Mesenchymal stem cell (in vitro differentiated cells and primary cell): ENCODE data around the gene PLEKHA8.

Source experiments
- DNase-seq: peaks from one replicate; pipeline ENCODE4 v3.0.0-alpha.2; 2013
- H2AFZ ChIP-seq: one replicate; pipeline ENCODE4 v1.6.1; 2013; ENCODE audit warnings: low read depth, mild to moderate bottlenecking, control low read depth, inconsistent platforms, low read length, moderate library complexity
- H2AK5ac ChIP-seq: 2 replicates; pipeline ENCODE4 v1.6.1; 2013; ENCODE audit warnings: low read length, moderate library complexity, mild to moderate bottlenecking, inconsistent platforms; ENCODE audit not compliant: severe bottlenecking
- H2BK120ac ChIP-seq: one replicate; pipeline ENCODE4 v1.6.1; 2013; ENCODE audit warnings: low read depth, mild to moderate bottlenecking, inconsistent platforms, low read length, moderate library complexity
- H2BK12ac ChIP-seq, 2 experiments: one replicate each; pipeline ENCODE4 v1.6.1; 2013; ENCODE audit warnings: inconsistent platforms in 2 of 2, low read length in 2 of 2, mild to moderate bottlenecking in 2 of 2, moderate library complexity in 2 of 2, control low read depth in 1 of 2
- H2BK15ac ChIP-seq: one replicate; pipeline ENCODE4 v1.6.1; 2013; ENCODE audit warnings: mild to moderate bottlenecking, low read depth, inconsistent platforms; ENCODE audit not compliant: poor library complexity, severe bottlenecking
- H2BK5ac ChIP-seq: 2 replicates; pipeline ENCODE4 v1.6.1; 2013; ENCODE audit warnings: low read depth, mild to moderate bottlenecking, low read length, control low read depth, inconsistent platforms; ENCODE audit not compliant: poor library complexity, severe bottlenecking
- H3K14ac ChIP-seq, 2 experiments: one replicate each; pipeline ENCODE4 v1.6.1; 2013; ENCODE audit warnings: inconsistent platforms in 2 of 2, low read length in 2 of 2, control low read depth in 1 of 2, mild to moderate bottlenecking in 1 of 2, moderate library complexity in 1 of 2
- H3K18ac ChIP-seq, 2 experiments: one replicate each; pipeline ENCODE4 v1.6.1; 2013; ENCODE audit warnings: inconsistent platforms in 2 of 2, low read length in 2 of 2, control low read depth in 1 of 2, low read depth in 1 of 2, mild to moderate bottlenecking in 1 of 2
- H3K23ac ChIP-seq, 2 experiments: one replicate each; pipeline ENCODE4 v1.6.1; 2013; ENCODE audit warnings: inconsistent platforms in 2 of 2, low read length in 2 of 2, mild to moderate bottlenecking in 2 of 2, moderate library complexity in 2 of 2, control low read depth in 1 of 2
- H3K27ac ChIP-seq: 2 replicates; pipeline ENCODE4 v1.5.1; 2013; ENCODE audit warnings: mild to moderate bottlenecking, moderate library complexity, low read length, control low read depth, inconsistent platforms; ENCODE audit not compliant: poor library complexity, severe bottlenecking
- H3K27me3 ChIP-seq, 2 experiments: 2 replicates each; pipeline versions ENCODE4 v1.6.1 to v1.7.0; 2013; ENCODE audit warnings: low read length in 2 of 2, mild to moderate bottlenecking in 2 of 2, moderate library complexity in 2 of 2, control low read depth in 1 of 2, inconsistent platforms in 1 of 2; ENCODE audit not compliant: control insufficient read depth in 1 of 2, insufficient read depth in 1 of 2
- H3K36me3 ChIP-seq, 2 experiments: 2 replicates each; pipeline versions ENCODE4 v1.6.1 to v1.7.0; 2013; ENCODE audit warnings: low read length in 2 of 2, control low read depth in 1 of 2, inconsistent platforms in 1 of 2, low read depth in 1 of 2, mild to moderate bottlenecking in 1 of 2; ENCODE audit not compliant: insufficient read depth in 2 of 2, control insufficient read depth in 1 of 2
- H3K4ac ChIP-seq, 2 experiments: one replicate each; pipeline ENCODE4 v1.6.1; 2013; ENCODE audit warnings: inconsistent platforms in 2 of 2, low read length in 2 of 2, mild to moderate bottlenecking in 2 of 2, moderate library complexity in 2 of 2, control low read depth in 1 of 2, low read depth in 1 of 2
- H3K4me1 ChIP-seq: 2 replicates; pipeline ENCODE4 v1.6.1; 2013; ENCODE audit warnings: low read depth, low read length, control low read depth; ENCODE audit not compliant: control insufficient read depth, insufficient read depth
- H3K4me2 ChIP-seq: 2 replicates; pipeline ENCODE4 v1.6.1; 2013; ENCODE audit warnings: low read length, mild to moderate bottlenecking, inconsistent platforms; ENCODE audit not compliant: poor library complexity, severe bottlenecking
- H3K4me3 ChIP-seq, 2 experiments: 2 replicates each; pipeline versions ENCODE4 v1.5.1 to v1.7.0; 2013; ENCODE audit warnings: low read length in 2 of 2, mild to moderate bottlenecking in 2 of 2, control low read depth in 1 of 2, low read depth in 1 of 2; ENCODE audit not compliant: insufficient read depth in 1 of 2
- H3K79me1 ChIP-seq: replicated peaks from 2 replicates; pipeline ENCODE4 v1.6.1; 2013; ENCODE audit warnings: mild to moderate bottlenecking, control low read depth, low read length, inconsistent platforms; ENCODE audit not compliant: poor library complexity, severe bottlenecking
- H3K9ac ChIP-seq: 2 replicates; pipeline ENCODE4 v1.7.0; 2013; ENCODE audit warnings: mild to moderate bottlenecking, low read length, moderate library complexity
- H3K9me3 ChIP-seq: 2 replicates; pipeline ENCODE4 v1.7.0; 2013; ENCODE audit warnings: mild to moderate bottlenecking, low read length; ENCODE audit not compliant: control insufficient read depth
- H4K8ac ChIP-seq: one replicate; pipeline ENCODE4 v1.6.1; 2013; ENCODE audit warnings: inconsistent platforms, mild to moderate bottlenecking, low read length, moderate library complexity
- H4K91ac ChIP-seq: one replicate; pipeline ENCODE4 v1.6.1; 2013; ENCODE audit warnings: mild to moderate bottlenecking, low read length, inconsistent platforms
- WGBS: methylation state at CpG from one replicate; pipeline ENCODE4 v1.1.7; 2013; ENCODE audit warnings: mixed read lengths; 5-methylcytosine and 5-hydroxymethylcytosine counted together

PLEKHA8 gene

DNA sequence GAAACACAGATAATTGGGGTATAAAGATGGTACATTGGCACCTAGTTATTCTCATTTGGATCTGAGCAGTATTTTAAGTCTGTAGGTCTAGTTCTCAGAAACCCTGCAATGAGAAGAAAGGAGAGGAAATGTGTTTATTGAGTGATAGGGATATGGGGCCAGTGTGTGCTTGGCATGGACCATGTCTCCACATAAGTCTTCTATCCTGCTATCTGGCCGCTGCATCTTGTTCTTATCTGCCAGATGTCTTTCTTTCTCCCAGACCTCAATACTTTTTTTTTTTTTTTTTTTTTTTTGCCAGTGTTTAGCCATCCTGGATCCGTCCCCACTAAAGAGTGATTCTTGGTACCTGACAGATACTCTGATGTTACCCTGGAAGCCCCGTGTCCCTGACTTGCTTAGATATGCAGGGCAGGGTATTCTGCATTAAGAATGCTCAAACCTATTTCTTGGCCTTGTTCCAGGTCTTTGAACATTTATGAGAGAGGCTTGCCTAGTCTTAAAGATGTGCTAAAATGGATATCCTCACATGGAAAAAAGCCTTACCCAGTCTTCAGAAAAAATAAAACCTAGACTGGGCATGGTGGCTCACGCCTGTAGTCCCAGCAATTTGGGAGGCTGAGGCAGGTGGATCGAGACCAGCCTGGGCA lies 116.6 kb downstream of the PLEKHA8 start:
- Histone ChIP-seq H3K4ac (no peak overlapping the region), H3K18ac (no peak overlapping the region), H3K9me3 (no peaks in the 10 kb centered on the region), H2BK5ac (no peak overlapping the region), H3K4me2 (no peak overlapping the region), H3K4me1 (peaks cover 4% of the 10 kb centered on the region), H4K8ac (no peak overlapping the region), H2AK5ac (no peak overlapping the region), H3K36me3 (peaks cover 3 to 14% of the 10 kb centered on the region in 2 experiments), H3K27me3 (no peaks in the 10 kb centered on the region), H3K9ac (no peak overlapping the region), H3K14ac (no peak overlapping the region), H3K23ac (no peak overlapping the region), H3K4me3 (no peak overlapping the region), H2AFZ (no peak overlapping the region), H2BK120ac (no peak overlapping the region), H2BK12ac (no peak overlapping the region), H2BK15ac (no peak overlapping the region), H4K91ac (no peak overlapping the region), H3K27ac (no peak overlapping the region), H3K79me1 (peaks cover 11% of the 10 kb centered on the region)
- WGBS, result 87% methylated on average over 5 of the region's 5 CpGs
- no peak for DNase-seq

DNA sequence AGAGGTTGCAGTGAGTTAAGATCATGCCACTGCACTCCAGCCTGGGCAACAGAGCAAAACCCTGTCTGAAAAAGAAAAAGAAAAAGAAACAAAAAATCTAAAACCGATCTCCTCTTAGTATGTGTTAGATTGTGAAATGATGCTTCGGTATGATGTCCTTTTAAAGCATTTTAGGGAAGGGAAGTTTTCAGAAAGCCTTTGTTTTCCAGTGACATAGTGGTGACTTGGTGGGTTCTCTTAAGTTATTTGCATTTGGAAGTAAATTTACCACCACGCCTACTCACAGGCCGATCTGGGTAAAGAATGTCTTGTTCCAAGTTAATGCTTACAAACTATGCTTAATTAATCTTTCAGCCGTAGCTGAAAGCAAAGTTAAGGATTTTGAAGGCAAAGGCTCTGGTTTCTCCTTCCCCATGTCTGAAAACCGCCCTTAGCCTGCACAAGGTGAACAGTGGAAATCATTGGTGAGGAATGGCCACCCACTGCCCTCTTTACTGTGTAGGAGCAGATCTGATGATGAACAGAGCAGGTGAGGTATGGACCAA lies 117.3 kb downstream of the PLEKHA8 start:
- no peak overlapping the region for H3K4me3 ChIP-seq
- H3K18ac ChIP-seq, result no peak overlapping the region
- H4K8ac ChIP-seq, result no peak overlapping the region
- H2BK5ac ChIP-seq, result no peak overlapping the region
- H3K9me3 ChIP-seq, result no peaks in the 10 kb centered on the region
- no peak overlapping the region for H3K27ac ChIP-seq
- H2BK120ac ChIP-seq, result no peak overlapping the region
- no peak overlapping the region for H3K4me2 ChIP-seq
- no peak overlapping the region for H3K9ac ChIP-seq
- no peak overlapping the region for H2BK15ac ChIP-seq
- H3K79me1 ChIP-seq, result peaks cover 13% of the 10 kb centered on the region
- peaks cover 4% of the 10 kb centered on the region for H3K4me1 ChIP-seq
- peaks cover 3 to 20% of the 10 kb centered on the region in 2 experiments for H3K36me3 ChIP-seq
- WGBS, result 94% methylated on average over 6 of the region's 6 CpGs
- no peak overlapping the region for H2AFZ ChIP-seq
- H3K23ac ChIP-seq, result no peak overlapping the region
- DNase-seq, result no peak
- no peak overlapping the region for H2AK5ac ChIP-seq
- H3K4ac ChIP-seq, result no peak overlapping the region
- no peak overlapping the region for H2BK12ac ChIP-seq
- no peak overlapping the region for H3K14ac ChIP-seq
- H4K91ac ChIP-seq, result no peak overlapping the region
- H3K27me3 ChIP-seq, result no peaks in the 10 kb centered on the region

DNA sequence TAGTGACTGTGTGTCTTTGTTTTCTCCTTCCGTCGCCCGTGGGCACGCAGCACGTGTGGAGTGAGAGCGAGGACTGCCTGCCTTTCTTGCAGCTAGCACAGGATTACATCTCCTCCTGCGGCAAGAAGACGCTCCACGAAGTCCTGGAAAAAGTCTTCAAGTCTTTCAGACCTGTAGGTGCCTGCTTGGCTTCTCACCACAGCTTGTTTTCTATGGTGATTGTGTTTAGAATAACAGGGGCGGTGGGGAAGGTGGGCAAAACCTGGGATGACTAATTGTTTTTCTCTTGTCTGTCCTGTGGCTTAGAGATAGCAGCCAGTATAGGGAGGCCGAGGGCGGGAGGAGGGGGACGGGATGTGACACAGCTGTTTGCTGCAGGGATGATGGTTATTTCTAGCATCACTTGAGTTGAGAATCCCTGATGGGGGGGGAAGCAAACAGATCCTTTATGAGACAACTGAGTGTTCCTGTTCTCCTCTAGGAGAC lies 118.0 kb downstream of the PLEKHA8 start:
- no peak overlapping the region for H2BK5ac ChIP-seq
- H3K14ac ChIP-seq, result no peak overlapping the region
- H3K23ac ChIP-seq, result no peak overlapping the region
- no peak overlapping the region for H3K18ac ChIP-seq
- H2AK5ac ChIP-seq, result no peak overlapping the region
- H3K27me3 ChIP-seq, result no peaks in the 10 kb centered on the region
- peaks cover 4% of the 10 kb centered on the region for H3K4me1 ChIP-seq
- no peak overlapping the region for H4K91ac ChIP-seq
- no peak overlapping the region for H3K9ac ChIP-seq
- no peak overlapping the region for H3K4me2 ChIP-seq
- peaks cover 3 to 26% of the 10 kb centered on the region in 2 experiments for H3K36me3 ChIP-seq
- H2BK12ac ChIP-seq, result no peak overlapping the region
- H3K79me1 ChIP-seq, result peaks cover 13% of the 10 kb centered on the region
- no peaks in the 10 kb centered on the region for H3K9me3 ChIP-seq
- peak; percentile 25 for DNase-seq
- H2BK15ac ChIP-seq, result no peak overlapping the region
- no peak overlapping the region for H4K8ac ChIP-seq
- H3K4ac ChIP-seq, result no peak overlapping the region
- no peak overlapping the region for H3K4me3 ChIP-seq
- H2BK120ac ChIP-seq, result no peak overlapping the region
- no peak overlapping the region for H2AFZ ChIP-seq
- H3K27ac ChIP-seq, result no peak overlapping the region
- WGBS, result 80% methylated on average over 13 of the region's 13 CpGs

DNA sequence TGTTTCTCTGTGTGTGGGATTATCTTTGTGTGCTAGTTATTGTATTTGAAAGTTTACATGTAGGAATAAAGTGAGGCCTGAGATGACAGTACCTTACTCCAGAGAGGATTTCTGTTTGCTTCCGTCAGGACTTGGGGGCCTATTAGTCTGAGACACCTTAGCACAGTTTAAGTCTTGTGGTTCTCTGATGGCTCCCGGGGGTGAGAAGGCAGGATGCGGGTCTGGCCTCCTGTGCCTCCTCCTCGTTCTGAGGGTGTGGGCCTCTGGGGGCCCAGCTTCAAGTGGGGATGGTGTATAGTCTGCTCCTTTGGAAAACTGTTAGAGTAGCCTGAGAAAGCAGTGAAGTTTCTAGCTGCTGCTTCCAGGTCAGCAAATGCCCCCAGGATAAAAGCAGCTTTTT lies 119.0 kb downstream of the PLEKHA8 start:
- H2AFZ ChIP-seq, result no peak overlapping the region
- H2BK120ac ChIP-seq, result no peak overlapping the region
- H3K79me1 ChIP-seq, result peaks cover 8% of the 10 kb centered on the region
- H3K36me3 ChIP-seq, result peaks cover 3 to 36% of the 10 kb centered on the region in 2 experiments
- no peak overlapping the region for H2BK15ac ChIP-seq
- H3K4ac ChIP-seq, result no peak overlapping the region
- no peak overlapping the region for H2AK5ac ChIP-seq
- H3K9me3 ChIP-seq, result no peaks in the 10 kb centered on the region
- H3K4me1 ChIP-seq, result peaks cover 4% of the 10 kb centered on the region
- H3K4me2 ChIP-seq, result no peak overlapping the region
- H3K14ac ChIP-seq, result no peak overlapping the region
- H3K4me3 ChIP-seq, result no peak overlapping the region
- H3K9ac ChIP-seq, result peak overlapping the region; percentile 24
- H2BK5ac ChIP-seq, result no peak overlapping the region
- 80% methylated on average over 4 of the region's 4 CpGs for WGBS
- H3K18ac ChIP-seq, result no peak overlapping the region
- no peaks in the 10 kb centered on the region for H3K27me3 ChIP-seq
- H2BK12ac ChIP-seq, result no peak overlapping the region
- H3K23ac ChIP-seq, result no peak overlapping the region
- H3K27ac ChIP-seq, result no peak overlapping the region
- no peak overlapping the region for H4K91ac ChIP-seq
- no peak overlapping the region for H4K8ac ChIP-seq
- DNase-seq, result no peak
